ENCODE results near the gene FOXK2. TPM values are rescaled to one million over a fixed set of nuclear protein-coding genes. Genes with fewer than 3 reads are reported as not detected.

The FOXK2 gene
- total and polyA plus RNA-seq, 2 of the 8 experiments (the other 6 are each of a cell fraction or from before 2014, with no cell fraction given), result 34.7 to 64.9 TPM

DNA sequence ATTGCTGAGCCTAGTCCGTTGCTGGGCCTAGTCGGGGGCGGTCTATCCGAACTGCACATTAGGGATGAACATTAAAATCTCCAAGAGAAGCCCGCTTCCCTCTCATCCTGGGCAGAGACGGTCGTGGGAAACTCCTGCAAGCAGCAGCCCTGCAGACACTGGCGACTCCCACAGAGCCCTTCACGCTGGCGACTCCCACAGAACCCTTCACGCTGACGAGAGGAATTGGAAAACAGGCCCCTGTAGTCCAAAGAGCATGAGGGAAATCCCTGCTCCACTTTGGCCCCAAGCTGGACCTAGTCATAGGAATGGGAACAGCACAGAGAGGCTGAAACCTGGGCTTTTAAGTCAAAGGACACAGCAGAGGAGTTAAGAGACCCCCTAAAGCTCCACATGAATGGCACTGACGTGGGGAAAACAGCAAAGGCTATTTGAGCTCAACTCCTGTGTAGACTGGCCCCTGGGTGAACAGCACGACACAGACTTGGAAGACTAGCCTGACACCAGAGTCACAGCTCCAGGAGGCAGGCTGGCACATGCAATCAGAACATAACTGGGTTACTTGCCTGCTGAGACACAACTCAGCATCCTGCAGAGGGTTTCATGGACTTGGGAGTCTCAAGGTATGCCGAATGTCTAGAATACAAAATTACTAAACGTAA, 86.5 kb downstream of the FOXK2 start (continued):
- TF ChIP-seq CHD7 (IDR thresholded peaks at IDR 0.05; ENCODE audit: insufficient replicate concordance, low read length) (no peak), TAF7 (optimal IDR thresholded peaks at IDR 0.05; ENCODE audit: borderline replicate concordance, low read depth, low read length) (no peak), KDM1A (IDR thresholded peaks at IDR 0.05; ENCODE audit: borderline replicate concordance, low read length) (no peak), SRF (IDR thresholded peaks at IDR 0.05; ENCODE audit: low read depth, low read length) (no peak)
- TF ChIP-seq, protein P1, sequence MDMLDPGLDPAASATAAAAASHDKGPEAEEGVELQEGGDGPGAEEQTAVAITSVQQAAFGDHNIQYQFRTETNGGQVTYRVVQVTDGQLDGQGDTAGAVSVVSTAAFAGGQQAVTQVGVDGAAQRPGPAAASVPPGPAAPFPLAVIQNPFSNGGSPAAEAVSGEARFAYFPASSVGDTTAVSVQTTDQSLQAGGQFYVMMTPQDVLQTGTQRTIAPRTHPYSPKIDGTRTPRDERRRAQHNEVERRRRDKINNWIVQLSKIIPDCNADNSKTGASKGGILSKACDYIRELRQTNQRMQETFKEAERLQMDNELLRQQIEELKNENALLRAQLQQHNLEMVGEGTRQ (IDR thresholded peaks at IDR 0.05; ENCODE audit: low read length), result no peak
